ENCODE results near the gene DHX15.

DNA sequence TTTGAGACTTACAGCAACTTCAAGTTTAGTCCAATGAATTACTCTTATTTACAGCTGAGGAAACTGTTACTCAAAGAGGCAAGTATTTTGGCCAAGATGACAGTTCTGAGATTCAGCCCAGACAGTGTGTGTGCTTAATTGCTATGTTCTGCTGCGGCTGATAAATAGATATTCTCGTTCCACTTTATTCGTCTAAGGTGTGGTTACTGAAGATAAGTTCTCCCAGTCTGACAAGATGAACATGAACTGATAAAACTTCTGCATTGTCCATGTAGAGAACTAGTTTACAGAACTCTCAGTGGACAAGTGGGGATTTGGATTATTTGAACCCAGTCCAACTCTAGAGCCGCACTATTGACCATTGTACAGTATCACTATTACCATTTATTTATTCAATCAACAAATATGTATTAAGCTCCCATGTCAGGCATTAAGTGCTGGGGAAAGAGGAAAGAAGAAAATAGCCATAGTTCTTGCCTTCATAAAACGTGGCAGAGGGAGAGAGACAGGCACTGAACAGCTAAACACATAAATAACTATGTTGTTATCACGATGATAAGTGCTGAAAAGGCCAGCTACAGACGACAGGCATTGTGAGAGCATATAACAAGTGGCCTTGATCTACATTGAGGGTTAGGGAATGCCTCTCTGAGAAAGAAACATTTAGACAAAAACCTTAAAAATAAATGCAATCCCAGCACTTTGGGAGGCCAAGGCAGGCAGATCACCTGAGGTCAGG is 4.0 kb upstream of the DHX15 start:
- TF ChIP-seq, protein P1, sequence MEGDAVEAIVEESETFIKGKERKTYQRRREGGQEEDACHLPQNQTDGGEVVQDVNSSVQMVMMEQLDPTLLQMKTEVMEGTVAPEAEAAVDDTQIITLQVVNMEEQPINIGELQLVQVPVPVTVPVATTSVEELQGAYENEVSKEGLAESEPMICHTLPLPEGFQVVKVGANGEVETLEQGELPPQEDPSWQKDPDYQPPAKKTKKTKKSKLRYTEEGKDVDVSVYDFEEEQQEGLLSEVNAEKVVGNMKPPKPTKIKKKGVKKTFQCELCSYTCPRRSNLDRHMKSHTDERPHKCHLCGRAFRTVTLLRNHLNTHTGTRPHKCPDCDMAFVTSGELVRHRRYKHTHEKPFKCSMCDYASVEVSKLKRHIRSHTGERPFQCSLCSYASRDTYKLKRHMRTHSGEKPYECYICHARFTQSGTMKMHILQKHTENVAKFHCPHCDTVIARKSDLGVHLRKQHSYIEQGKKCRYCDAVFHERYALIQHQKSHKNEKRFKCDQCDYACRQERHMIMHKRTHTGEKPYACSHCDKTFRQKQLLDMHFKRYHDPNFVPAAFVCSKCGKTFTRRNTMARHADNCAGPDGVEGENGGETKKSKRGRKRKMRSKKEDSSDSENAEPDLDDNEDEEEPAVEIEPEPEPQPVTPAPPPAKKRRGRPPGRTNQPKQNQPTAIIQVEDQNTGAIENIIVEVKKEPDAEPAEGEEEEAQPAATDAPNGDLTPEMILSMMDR (IDR thresholded peaks at IDR 0.05): no peak
- TF ChIP-seq POLR2A (IDR thresholded peaks at IDR 0.05) (no peak), POLR2AphosphoS5 (IDR thresholded peaks at IDR 0.05) (no peak)
